Measurements from ENCODE around the gene SEC31A. TPM values are rescaled to one million over a fixed set of nuclear protein-coding genes. Genes with fewer than 3 reads are reported as not detected.
"Not testable (repeated sequence)": the region's sequence is repeated elsewhere in the genome, so short reads cannot be mapped to it uniquely, and the experiment has no call there.

SEC31A gene
- total RNA-seq, 4 donors from 2014 or later: 133 to 299 (median 161) TPM

GRCh38 chr4:82842593-82842992, 48.4 kb downstream of the SEC31A start:
- no peak overlapping the region for H3K4me3 ChIP-seq
- no peaks in the 10 kb centered on the region for H3K27me3 ChIP-seq
- no peak for DNase-seq (ENCODE audit: low spot score in 2 of 2)
- TF ChIP-seq POLR2A (IDR thresholded peaks at IDR 0.05): no peak
- no peak for TF ChIP-seq POLR2AphosphoS5 (IDR thresholded peaks at IDR 0.05)
- TF ChIP-seq CTCF (IDR thresholded peaks at IDR 0.05): peak in 1 of 2 donors; percentile 14
- H3K9me3 ChIP-seq: no peaks in the 10 kb centered on the region
- H3K36me3 ChIP-seq: peaks cover 97% of the 10 kb centered on the region
- H3K27ac ChIP-seq: no peak overlapping the region
- H3K4me1 ChIP-seq: no peaks in the 10 kb centered on the region

- no peaks in the 10 kb centered on the region for H3K27me3 ChIP-seq
- H3K9me3 ChIP-seq: no peaks in the 10 kb centered on the region
- H3K36me3 ChIP-seq: peaks cover 91% of the 10 kb centered on the region
- no peak overlapping the region for H3K4me3 ChIP-seq
- H3K27ac ChIP-seq: no peak overlapping the region
- 90% methylated on average over 1 of the region's 1 CpG for whole genome bisulfite sequencing
- DNase-seq (ENCODE audit: low spot score in 2 of 2): no peak
- H3K4me1 ChIP-seq: no peaks in the 10 kb centered on the region
- TF ChIP-seq CTCF (IDR thresholded peaks at IDR 0.05) (no peak), POLR2A (IDR thresholded peaks at IDR 0.05) (no peak), EP300 (IDR thresholded peaks at IDR 0.05) (no peak), POLR2AphosphoS5 (IDR thresholded peaks at IDR 0.05) (no peak)
These were observed 51.3 kb downstream of the SEC31A start for GRCh38 chr4:82839624-82840023.

GRCh38 chr4:82833696-82834313, 57.1 kb downstream of the SEC31A start:
- no peaks in the 10 kb centered on the region for H3K27me3 ChIP-seq
- no peaks in the 10 kb centered on the region for H3K9me3 ChIP-seq
- DNase-seq (ENCODE audit: low spot score in 2 of 2): no peak
- WGBS: 52% methylated on average over 1 of the region's 1 CpG
- H3K36me3 ChIP-seq: peaks cover 54% of the 10 kb centered on the region
- no peaks in the 10 kb centered on the region for H3K4me1 ChIP-seq
- H3K27ac ChIP-seq: no peak overlapping the region
- H3K4me3 ChIP-seq: no peak overlapping the region
- no peak for TF ChIP-seq CTCF (IDR thresholded peaks at IDR 0.05)
- TF ChIP-seq POLR2AphosphoS5 (IDR thresholded peaks at IDR 0.05): no peak
- no peak for TF ChIP-seq POLR2A (IDR thresholded peaks at IDR 0.05)

GRCh38 chr4:82833060-82833459, 57.9 kb downstream of the SEC31A start:
- not testable (repeated sequence) for H3K9me3 ChIP-seq; H3K27ac ChIP-seq; DNase-seq (ENCODE audit: low spot score in 2 of 2); H3K27me3 ChIP-seq; H3K4me1 ChIP-seq; H3K4me3 ChIP-seq
- 90% methylated on average over 4 of the region's 4 CpGs for WGBS
- peaks cover 53% of the 10 kb centered on the region for H3K36me3 ChIP-seq

- Histone ChIP-seq H3K36me3 (peaks cover 93% of the 10 kb centered on the region), H3K27ac (no peak overlapping the region), H3K9me3 (no peaks in the 10 kb centered on the region), H3K27me3 (no peaks in the 10 kb centered on the region), H3K4me1 (no peaks in the 10 kb centered on the region), H3K4me3 (no peak overlapping the region)
- DNase-seq (ENCODE audit: low spot score in 2 of 2): no peak
- TF ChIP-seq CTCF (IDR thresholded peaks at IDR 0.05): no peak
- no peak for TF ChIP-seq POLR2A (IDR thresholded peaks at IDR 0.05)
- TF ChIP-seq EP300 (IDR thresholded peaks at IDR 0.05): no peak
- no peak for TF ChIP-seq POLR2AphosphoS5 (IDR thresholded peaks at IDR 0.05)
- 69% methylated on average over 3 of the region's 3 CpGs for WGBS
These were observed 65.5 kb downstream of the SEC31A start for GRCh38 chr4:82825425-82825824.

GRCh38 chr4:82823062-82823461, 67.9 kb downstream of the SEC31A start:
- DNase-seq (ENCODE audit: low spot score in 2 of 2): no peak
- no peak for TF ChIP-seq CTCF (IDR thresholded peaks at IDR 0.05)
- no peak for TF ChIP-seq POLR2AphosphoS5 (IDR thresholded peaks at IDR 0.05)
- TF ChIP-seq EP300 (IDR thresholded peaks at IDR 0.05): no peak
- WGBS: 95% methylated on average over 5 of the region's 5 CpGs
- H3K4me1 ChIP-seq: no peaks in the 10 kb centered on the region
- no peak overlapping the region for H3K27ac ChIP-seq
- peaks cover 100% of the 10 kb centered on the region for H3K36me3 ChIP-seq
- H3K27me3 ChIP-seq: no peaks in the 10 kb centered on the region
- no peaks in the 10 kb centered on the region for H3K9me3 ChIP-seq
- no peak overlapping the region for H3K4me3 ChIP-seq
